H1 (cell line): Measurements from ENCODE around the gene CTNND2. TPM values are rescaled to one million over a fixed set of nuclear protein-coding genes. Genes with fewer than 3 reads are reported as not detected.

Source experiments
- CTCF ChIA-PET: fragments of 300-600 bp; sonication (Branson Sonifier 250); formaldehyde crosslinking; loops from one replicate; lab custom pipeline; 2021; ENCODE audit not compliant: partially characterized antibody; lab: Charles Lee
- POLR2A ChIA-PET: fragments of 300-600 bp; sonication (Branson Sonifier 250); formaldehyde crosslinking; loops from one replicate; lab custom pipeline; 2021; ENCODE audit warnings: inconsistent platforms; ENCODE audit not compliant: partially characterized antibody; lab: Charles Lee
- DNase-seq, 2 experiments: peaks; one replicate each; pipeline versions ENCODE4 v3.0.0 to v3.0.0-alpha.2; 2010 to 2022; ENCODE audit warnings: low spot score in 2 of 2, low read depth in 1 of 2, mixed read lengths in 1 of 2
- FAIRE-seq: peaks from 2 replicates; lab custom pipeline; 2011; peaks lifted over from hg19 to GRCh38; lab: Jason Lieb, UNC
- H2AFZ ChIP-seq: 2 replicates; pipeline ENCODE4 v1.8.1; 2012; ENCODE audit warnings: low read length, inconsistent platforms
- H2AK5ac ChIP-seq: 2 replicates; pipeline ENCODE4 v1.6.1; 2013; ENCODE audit warnings: low read depth, low read length
- H2BK120ac ChIP-seq: replicated peaks from 2 replicates; pipeline ENCODE3; 2013; ENCODE audit warnings: low read depth, low read length, inconsistent platforms
- H2BK12ac ChIP-seq: 2 replicates; pipeline ENCODE4 v1.6.1; 2013; ENCODE audit warnings: low read depth, low read length
- H2BK15ac ChIP-seq: 2 replicates; pipeline ENCODE4 v1.6.1; 2013; ENCODE audit warnings: low read length
- H2BK20ac ChIP-seq: 2 replicates; pipeline ENCODE4 v1.6.1; 2013; ENCODE audit warnings: low read length
- H2BK5ac ChIP-seq: 2 replicates; pipeline ENCODE4 v1.6.1; 2013; ENCODE audit warnings: low read depth, low read length
- H3K14ac ChIP-seq: 2 replicates; pipeline ENCODE4 v1.6.1; 2013; ENCODE audit warnings: inconsistent platforms; ENCODE audit not compliant: insufficient read length
- H3K18ac ChIP-seq: 2 replicates; pipeline ENCODE4 v1.6.1; 2013; ENCODE audit warnings: low read length; ENCODE audit errors: extremely low read depth
- H3K23ac ChIP-seq: 2 replicates; pipeline ENCODE4 v1.6.1; 2013; ENCODE audit warnings: inconsistent platforms; ENCODE audit not compliant: insufficient read length
- H3K23me2 ChIP-seq: 2 replicates; pipeline ENCODE4 v1.6.1; 2013; ENCODE audit warnings: low read depth, low read length
- H3K27ac ChIP-seq: 2 replicates; pipeline ENCODE4 v1.6.1; 2011; ENCODE audit warnings: low read depth, low read length, inconsistent platforms
- H3K27me3 ChIP-seq, 4 experiments: replicated peaks in 1 of 4; 1 replicate in 1 of 4; 2 replicates in 3 of 4; pipeline versions ENCODE4 v1.6.1 to v1.8.1; 2011 to 2013; ENCODE audit warnings: low read length in 3 of 4, mild to moderate bottlenecking in 3 of 4, inconsistent platforms in 2 of 4, mixed read lengths in 2 of 4, moderate library complexity in 1 of 4; ENCODE audit not compliant: control insufficient read depth in 3 of 4, insufficient read depth in 3 of 4; ENCODE audit errors: extremely low read depth in 1 of 4
- H3K36me3 ChIP-seq, 4 experiments: 2 replicates each; pipeline versions ENCODE4 v1.6.1 to v1.8.1; 2011 to 2013; ENCODE audit warnings: mild to moderate bottlenecking in 4 of 4, low read length in 3 of 4, moderate library complexity in 2 of 4, control low read depth in 1 of 4, inconsistent platforms in 1 of 4; ENCODE audit not compliant: insufficient read depth in 4 of 4, control insufficient read depth in 2 of 4
- H3K4ac ChIP-seq: replicated peaks from 2 replicates; pipeline ENCODE3; 2013; ENCODE audit warnings: low read length, low read depth, mixed read lengths, inconsistent platforms; ENCODE audit not compliant: insufficient read length
- H3K4me1 ChIP-seq, 4 experiments: replicated peaks in 1 of 4; 1 replicate in 1 of 4; 2 replicates in 3 of 4; pipeline versions ENCODE4 v1.6.1 to v1.8.1; 2011 to 2013; ENCODE audit warnings: low read length in 3 of 4, inconsistent platforms in 2 of 4, mixed read lengths in 1 of 4; ENCODE audit not compliant: insufficient read depth in 4 of 4, control insufficient read depth in 3 of 4
- H3K4me2 ChIP-seq, 2 experiments: 2 replicates each; pipeline versions ENCODE4 v1.6.1 to v1.8.1; 2011 to 2013; ENCODE audit warnings: low read depth in 2 of 2, low read length in 2 of 2, control low read depth in 1 of 2, inconsistent platforms in 1 of 2, mild to moderate bottlenecking in 1 of 2; ENCODE audit not compliant: insufficient read depth in 1 of 2
- H3K4me3 ChIP-seq, 4 experiments: fragments of 200-600, 300-600 bp in 1 of 4; sonication (generic), shearing (Covaris generic), sonication (Bioruptor Twin) in 1 of 4; 2 replicates each; pipeline versions ENCODE4 v1.5.1 to v1.8.1; 2011 to 2016; ENCODE audit warnings: low read length in 4 of 4, low read depth in 3 of 4, control low read depth in 2 of 4, inconsistent platforms in 2 of 4, mild to moderate bottlenecking in 2 of 4, mixed read lengths in 1 of 4, moderate library complexity in 1 of 4; ENCODE audit not compliant: insufficient read depth in 2 of 4; ENCODE audit errors: extremely low read depth in 1 of 4
- H3K56ac ChIP-seq: replicated peaks from 2 replicates; pipeline ENCODE3; 2013; ENCODE audit warnings: low read depth, mild to moderate bottlenecking, mixed read lengths, low read length, inconsistent platforms; ENCODE audit not compliant: insufficient read length
- H3K79me1 ChIP-seq: 2 replicates; pipeline ENCODE4 v1.6.1; 2013; ENCODE audit warnings: low read depth, low read length, control low read depth
- H3K79me2 ChIP-seq, 2 experiments: 2 replicates each; pipeline versions ENCODE4 v1.6.1 to v1.8.1; 2012 to 2013; ENCODE audit warnings: low read length in 2 of 2, mild to moderate bottlenecking in 2 of 2, inconsistent platforms in 1 of 2; ENCODE audit not compliant: insufficient read depth in 2 of 2, control insufficient read depth in 1 of 2
- H3K9ac ChIP-seq, 4 experiments: replicated peaks in 1 of 4; 1 replicate in 1 of 4; 2 replicates in 3 of 4; pipeline versions ENCODE4 v1.6.1 to v1.8.1; 2011 to 2013; ENCODE audit warnings: low read depth in 3 of 4, low read length in 3 of 4, control low read depth in 2 of 4, mild to moderate bottlenecking in 2 of 4, moderate library complexity in 2 of 4, inconsistent platforms in 1 of 4; ENCODE audit errors: extremely low read depth in 1 of 4
- H3K9me3 ChIP-seq, 2 experiments: 2 replicates each; pipeline versions ENCODE4 v1.6.1 to v1.8.1; 2012 to 2013; ENCODE audit warnings: mild to moderate bottlenecking in 2 of 2, moderate library complexity in 2 of 2, control low read depth in 1 of 2, inconsistent platforms in 1 of 2, low read depth in 1 of 2, low read length in 1 of 2, mixed read lengths in 1 of 2; ENCODE audit not compliant: insufficient read depth in 2 of 2
- H4K20me1 ChIP-seq, 2 experiments: replicated peaks in 1 of 2; 2 replicates each; pipeline versions ENCODE3 to v1.8.1; 2011 to 2013; ENCODE audit warnings: inconsistent platforms in 2 of 2, low read length in 2 of 2, mild to moderate bottlenecking in 1 of 2; ENCODE audit not compliant: insufficient read depth in 2 of 2, control insufficient read depth in 1 of 2
- H4K5ac ChIP-seq: 2 replicates; pipeline ENCODE4 v1.6.1; 2013; ENCODE audit warnings: low read length, low read depth, mixed read lengths, inconsistent platforms; ENCODE audit not compliant: insufficient read length
- H4K8ac ChIP-seq: 2 replicates; pipeline ENCODE4 v1.8.0; 2013; ENCODE audit warnings: mild to moderate bottlenecking, moderate library complexity, low read length, inconsistent platforms; ENCODE audit not compliant: insufficient read depth; ENCODE audit errors: extremely low read depth
- H4K91ac ChIP-seq: replicated peaks from 2 replicates; pipeline ENCODE3; 2013; ENCODE audit warnings: low read length, mixed read lengths, inconsistent platforms; ENCODE audit not compliant: insufficient read length
- BCL11A ChIP-seq, 2 experiments: IDR thresholded peaks; one replicate each; pipeline ENCODE4 v1.6.1; 2011; ENCODE audit warnings: low read depth in 2 of 2, low read length in 2 of 2, mild to moderate bottlenecking in 2 of 2
- CTBP2 ChIP-seq: IDR thresholded peaks from 2 replicates; pipeline ENCODE4 v1.7.0; 2011; ENCODE audit warnings: borderline replicate concordance, mild to moderate bottlenecking, moderate library complexity, mixed read lengths, low read length; ENCODE audit not compliant: insufficient read depth, insufficient read length
- FOSL1 ChIP-seq: IDR thresholded peaks from 2 replicates; pipeline ENCODE4 v1.6.1; 2011; ENCODE audit warnings: mild to moderate bottlenecking, low read depth, low read length, moderate library complexity; ENCODE audit not compliant: insufficient read depth
- GABPA ChIP-seq: IDR thresholded peaks from 2 replicates; pipeline ENCODE4 v1.6.1; 2011; ENCODE audit warnings: mild to moderate bottlenecking, low read length, moderate library complexity, borderline replicate concordance; ENCODE audit not compliant: insufficient read depth
- PHF8 ChIP-seq: fragments of 200-600 bp; sonication (generic); conservative IDR thresholded peaks from 2 replicates; pipeline ENCODE4 v1.7.1; 2012; ENCODE audit warnings: low read depth, mild to moderate bottlenecking, inconsistent platforms, low read length, moderate library complexity
- POLR2A ChIP-seq, 2 experiments: IDR thresholded peaks; 1 replicate in 1 of 2; 2 replicates in 1 of 2; pipeline ENCODE4 v1.6.1; 2011; ENCODE audit warnings: low read depth in 2 of 2, low read length in 2 of 2, mild to moderate bottlenecking in 2 of 2; ENCODE audit errors: control extremely low read depth in 1 of 2
- POU5F1 ChIP-seq: IDR thresholded peaks from 2 replicates; pipeline ENCODE4 v1.6.1; 2011; ENCODE audit warnings: low read depth, mild to moderate bottlenecking, low read length, moderate library complexity
- SAP30 ChIP-seq: fragments of 300-600 bp; sonication (generic); IDR thresholded peaks from 2 replicates; pipeline ENCODE4 v1.7.1; 2012; ENCODE audit warnings: low read length, moderate library complexity, mild to moderate bottlenecking, inconsistent platforms; ENCODE audit not compliant: insufficient read depth, insufficient replicate concordance
- TAF1 ChIP-seq: IDR thresholded peaks from 2 replicates; pipeline ENCODE4 v1.6.1; 2011; ENCODE audit warnings: mild to moderate bottlenecking, low read depth, low read length
- WGBS, 2 experiments: shearing (Covaris generic) in 1 of 2; methylation state at CpG; one replicate each; pipeline versions ENCODE4 v1.1.6 to v1.1.7; 2013 to 2015; ENCODE audit warnings: low lambda C conversion rate in 2 of 2, mixed read lengths in 2 of 2, inconsistent platforms in 1 of 2, low coverage in 1 of 2, missing lambda C conversion rate in 1 of 2; ENCODE audit not compliant: insufficient replicate concordance in 2 of 2, insufficient coverage in 1 of 2, insufficient read length in 1 of 2; ENCODE audit errors: extremely low coverage in 1 of 2, missing lambda C conversion rate in 1 of 2; 5-methylcytosine and 5-hydroxymethylcytosine counted together
- polyA plus RNA-seq, 7 experiments: library from polyadenylated mRNA; depleted of rRNA in 3 of 7; stranded (reverse) in 5 of 7; unstranded in 2 of 7; fragments of >200 nt in 5 of 7; fragments of 200-250 nt in 2 of 7; gene quantifications; 1 replicate in 5 of 7; 2 replicates in 1 of 7; 4 replicates in 1 of 7; pipeline versions ENCODE4 v1.2.1 to v1.2.3, GENCODE V29; 2011 to 2013; ENCODE audit warnings: missing spikeins in 2 of 7, mixed read lengths in 2 of 7
- total RNA-seq: library from RNA; stranded (reverse); fragmentation: NEBNext Ultra II Directional; extraction: Animal tissue kit (Norgen Biotek cat#: 25700); gene quantifications from 2 replicates; pipeline ENCODE4 v1.2.1, GENCODE V29; 2021
- TF ChIP-seq, protein P1 (sequence below): IDR thresholded peaks from 2 replicates; pipeline ENCODE4 v1.6.1; 2011; ENCODE audit warnings: low read length, improper control_type of control experiment

Gene CTNND2
- total and polyA plus RNA-seq, 2 of the 8 experiments (the other 6 are each of a cell fraction or from before 2014, with no cell fraction given): 7.4 to 14.2 TPM

DNA sequence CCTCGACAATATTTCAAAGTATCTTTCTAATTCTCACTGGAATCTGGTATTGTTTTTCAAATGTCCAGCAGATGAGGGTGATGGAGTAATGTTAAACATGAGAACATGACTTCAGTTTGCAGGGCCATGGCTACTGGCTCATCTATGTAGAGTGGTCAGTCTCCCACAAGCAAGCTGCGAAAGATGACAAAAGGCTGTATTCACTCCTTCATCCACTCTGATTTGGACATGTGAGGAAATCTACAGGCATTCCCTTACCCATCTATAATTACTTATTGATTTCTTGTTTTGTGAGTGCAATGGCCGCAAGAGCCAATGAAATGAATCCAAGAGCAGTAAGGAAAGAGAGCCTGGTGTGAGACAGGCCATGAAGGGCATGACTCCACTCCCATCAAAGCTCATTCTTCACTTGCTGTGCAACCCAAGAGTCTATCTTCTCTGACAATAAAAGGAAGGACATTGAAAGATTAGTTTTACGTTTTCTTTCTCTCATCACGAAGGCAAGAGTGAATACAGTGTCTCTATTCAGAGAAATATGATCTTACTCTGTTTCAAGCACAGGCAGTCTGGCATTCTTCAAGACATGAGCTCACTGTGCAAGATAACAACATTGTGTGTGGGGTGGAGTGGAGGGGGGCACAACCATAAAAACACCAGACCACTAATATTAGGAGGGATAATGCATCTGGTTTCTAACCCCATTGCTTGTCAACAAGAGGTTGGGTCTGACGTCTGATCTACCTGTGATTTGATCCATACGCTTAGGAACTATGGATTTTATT lies 893.6 kb downstream of the CTNND2 start:
- 90% methylated on average over 7 of the region's 7 CpGs; no CpG with 5 or more reads in 1 of the 2 experiments for WGBS, 2 experiments
- no peak overlapping the region for H3K18ac ChIP-seq
- no peak overlapping the region for H3K4me3 ChIP-seq
- H3K27ac ChIP-seq: no peak overlapping the region
- H3K27me3 ChIP-seq: no peaks in the 10 kb centered on the region
- H3K56ac ChIP-seq: no peak overlapping the region
- no peaks in the 10 kb centered on the region for H3K79me2 ChIP-seq
- H3K79me1 ChIP-seq: no peaks in the 10 kb centered on the region
- no peak overlapping the region for H2BK20ac ChIP-seq
- H3K4me1 ChIP-seq: no peaks in the 10 kb centered on the region
- no peak overlapping the region for H3K14ac ChIP-seq
- FAIRE-seq: no peak
- ChIA-PET POLR2A (no interaction called here), CTCF (interaction anchor here (0.7 to 2.3 kb wide), 5 partner anchors 23 to 234 kb away, joined by 3 to 8 read pairs (median 3); no protein-coding TSS in a partner anchor)
- no peak overlapping the region for H3K23ac ChIP-seq
- no peak overlapping the region for H4K8ac ChIP-seq
- H3K36me3 ChIP-seq: no peaks in the 10 kb centered on the region
- H4K5ac ChIP-seq: no peak overlapping the region
- no peak overlapping the region for H2AK5ac ChIP-seq
- H4K20me1 ChIP-seq: no peaks in the 10 kb centered on the region
- no peak overlapping the region for H4K91ac ChIP-seq
- no peak overlapping the region for H3K4ac ChIP-seq
- H2AFZ ChIP-seq: no peak overlapping the region
- H3K4me2 ChIP-seq: no peak overlapping the region
- H2BK15ac ChIP-seq: no peak overlapping the region
- no peak overlapping the region for H2BK120ac ChIP-seq
- H3K23me2 ChIP-seq: no peaks in the 10 kb centered on the region
- H3K9me3 ChIP-seq: no peaks in the 10 kb centered on the region
- DNase-seq: no peak
- no peak overlapping the region for H2BK12ac ChIP-seq
- H3K9ac ChIP-seq: no peak overlapping the region
- H2BK5ac ChIP-seq: no peak overlapping the region
- TF ChIP-seq PHF8: no peak
- TF ChIP-seq SAP30: no peak
- TF ChIP-seq POLR2A (IDR thresholded peaks at IDR 0.05; ENCODE audit: control extremely low read depth in 1 of 2, low read depth in 2 of 2, low read length in 2 of 2): no peak
- TF ChIP-seq CTBP2: no peak
- TF ChIP-seq POU5F1: no peak
- TF ChIP-seq GABPA: no peak
- TF ChIP-seq, protein P1, sequence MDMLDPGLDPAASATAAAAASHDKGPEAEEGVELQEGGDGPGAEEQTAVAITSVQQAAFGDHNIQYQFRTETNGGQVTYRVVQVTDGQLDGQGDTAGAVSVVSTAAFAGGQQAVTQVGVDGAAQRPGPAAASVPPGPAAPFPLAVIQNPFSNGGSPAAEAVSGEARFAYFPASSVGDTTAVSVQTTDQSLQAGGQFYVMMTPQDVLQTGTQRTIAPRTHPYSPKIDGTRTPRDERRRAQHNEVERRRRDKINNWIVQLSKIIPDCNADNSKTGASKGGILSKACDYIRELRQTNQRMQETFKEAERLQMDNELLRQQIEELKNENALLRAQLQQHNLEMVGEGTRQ: no peak
- TF ChIP-seq FOSL1: no peak
- TF ChIP-seq TAF1: no peak
- TF ChIP-seq BCL11A (IDR thresholded peaks at IDR 0.05; ENCODE audit: low read depth in 2 of 2, low read length in 2 of 2): no peak
